Activated T-helper 9 cell treated with anti-CD3 and anti-CD28 coated beads, Interleukin-2, amount 50 U/mL, for 16 hours (primary cell): ENCODE measurements around the gene PPP1R14C.

Experiments used
- DNase-seq: peaks from one replicate; pipeline ENCODE4 v3.0.0-alpha.2; 2020; ENCODE audit warnings: low read depth

PPP1R14C gene

DNA sequence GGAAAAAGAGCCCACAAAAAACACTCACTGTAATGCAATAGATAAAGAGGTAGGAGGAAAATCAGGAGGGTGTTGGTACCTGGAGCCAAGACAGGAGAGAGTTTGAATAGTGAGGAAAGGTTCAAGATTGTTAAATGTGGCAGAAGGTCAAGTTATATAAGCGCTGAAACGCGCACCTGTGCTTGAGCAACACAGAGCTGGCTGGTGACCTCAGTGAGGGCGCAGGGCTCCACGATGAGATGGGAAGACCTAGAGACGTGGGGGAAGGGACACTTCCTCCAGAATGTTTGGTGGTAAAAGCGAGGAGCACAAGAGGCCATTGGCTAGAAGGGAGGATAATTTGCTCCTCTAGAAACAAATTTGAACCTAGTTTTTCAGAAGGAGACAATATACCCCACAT is 4.2 kb upstream of the PPP1R14C start:
- no peak for DNase-seq

DNA sequence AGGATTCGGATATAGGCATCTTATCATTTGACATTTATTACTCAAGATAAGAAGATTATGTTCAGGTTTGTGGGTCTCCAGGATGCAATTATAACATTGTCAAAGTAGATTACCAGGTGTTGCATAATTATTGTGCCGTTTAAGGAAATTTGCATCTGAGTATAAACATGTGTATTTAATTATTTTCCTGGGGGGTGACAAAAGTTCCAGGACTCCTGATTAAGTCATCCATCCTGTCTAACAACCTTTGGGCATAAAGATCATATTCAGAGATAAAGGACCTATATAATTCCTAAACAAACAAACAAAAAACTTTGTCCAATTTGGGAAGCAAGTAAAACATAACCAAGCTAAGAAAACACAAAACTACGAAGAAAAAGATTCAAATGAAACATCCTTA is 3.3 kb upstream of the PPP1R14C start:
- no peak for DNase-seq

DNA sequence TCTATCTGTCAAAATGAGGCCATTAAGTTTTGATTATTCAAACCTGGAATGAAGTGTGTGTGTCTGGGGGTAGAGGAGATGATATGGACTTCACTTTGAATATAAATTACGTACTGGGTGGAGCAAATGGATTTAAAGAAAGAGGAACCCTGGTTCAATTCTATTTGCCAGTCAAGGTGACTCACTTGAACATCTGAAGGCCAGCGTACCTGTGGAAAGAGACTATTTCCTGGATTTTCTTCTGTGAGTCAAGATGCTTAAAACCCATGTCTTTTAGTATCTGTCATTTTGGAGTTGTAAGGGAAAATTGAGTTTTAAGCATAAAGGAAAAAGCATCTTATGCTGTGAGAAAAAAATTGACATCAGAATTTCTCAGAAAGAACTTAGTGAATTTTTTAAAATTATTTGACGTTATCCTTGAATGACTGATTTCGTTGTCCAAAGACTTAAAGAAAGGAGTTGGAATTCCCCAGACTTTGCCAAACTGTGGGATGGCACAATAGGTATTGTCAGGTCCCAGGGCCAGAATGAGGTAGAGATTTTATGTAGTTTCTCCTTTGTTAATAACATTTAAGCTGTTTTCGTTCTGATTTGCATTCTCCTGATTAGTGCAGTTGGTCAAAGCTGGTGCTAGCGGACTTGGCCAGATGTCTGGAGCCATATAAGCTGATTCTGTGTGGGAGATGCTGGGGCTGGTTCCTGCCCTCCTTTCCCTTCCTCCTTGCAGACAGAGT is 2.4 kb upstream of the PPP1R14C start:
- DNase-seq = no peak

DNA sequence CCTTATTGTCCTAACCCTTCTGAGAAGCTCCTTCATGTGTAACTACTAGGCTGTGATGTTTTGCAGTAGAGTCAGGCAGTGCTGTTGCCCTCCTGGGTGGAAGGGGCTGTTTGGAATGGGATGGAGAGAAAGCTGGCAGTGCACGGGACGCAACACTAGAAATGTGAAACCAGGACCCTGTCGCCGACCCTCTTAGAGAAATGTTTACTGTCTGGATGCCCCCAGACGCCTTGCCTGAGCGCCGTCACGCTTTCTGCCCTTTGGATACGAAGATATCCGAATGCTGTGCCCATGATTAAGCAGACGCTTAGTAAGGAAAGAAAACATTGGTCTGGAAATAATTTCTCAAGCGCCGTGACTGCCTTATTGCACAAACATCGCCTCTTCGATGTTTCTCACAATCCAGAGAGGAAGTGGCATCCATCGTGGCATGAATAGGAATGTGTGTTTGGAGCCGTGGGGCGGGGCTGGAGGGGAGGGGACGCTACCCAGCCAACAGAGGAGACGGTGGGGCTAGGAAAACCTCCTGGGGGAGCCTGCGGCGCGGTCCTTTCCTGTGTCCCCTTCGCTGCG is 661 bp upstream of the PPP1R14C start:
- no peak for DNase-seq

DNA sequence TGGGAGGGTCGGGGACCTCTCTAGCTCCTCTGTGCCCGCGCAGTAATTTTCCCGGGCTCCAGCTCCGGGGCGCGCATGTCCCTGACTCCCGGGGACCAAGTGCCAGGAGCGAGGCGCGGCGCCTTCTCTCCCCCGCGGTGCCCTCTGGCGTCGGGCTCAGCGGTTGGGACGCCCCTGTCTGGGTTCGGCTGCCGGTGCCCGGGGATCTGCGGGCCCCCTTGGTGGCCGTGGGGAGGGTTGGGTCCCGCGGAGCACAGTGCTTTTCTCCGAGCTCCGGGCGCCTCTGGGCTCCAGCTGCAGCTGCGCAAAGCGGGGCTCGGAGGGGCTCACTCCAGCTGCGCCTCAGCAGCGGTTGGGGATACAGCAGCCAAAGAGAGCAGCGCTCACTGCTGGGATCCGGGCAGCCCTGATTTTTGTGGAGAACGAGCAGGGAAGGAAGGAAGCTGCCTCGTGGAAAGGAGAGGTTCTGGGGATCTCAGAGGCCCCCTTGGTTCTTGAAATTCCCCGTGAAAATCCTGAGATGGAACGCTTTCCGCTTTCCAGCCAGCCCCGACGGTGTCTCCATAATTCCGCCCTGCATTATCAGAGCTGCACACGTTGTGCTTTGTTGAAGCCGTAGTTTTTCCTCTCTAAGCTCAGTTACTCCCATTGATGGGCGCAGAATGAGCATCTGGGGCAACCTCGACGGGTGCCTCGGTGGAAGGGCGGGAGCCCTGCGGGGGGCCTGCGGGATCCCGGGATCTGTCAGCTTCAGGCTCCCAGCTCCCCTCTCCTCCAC is 861 bp downstream of the PPP1R14C start:
- DNase-seq = no peak

DNA sequence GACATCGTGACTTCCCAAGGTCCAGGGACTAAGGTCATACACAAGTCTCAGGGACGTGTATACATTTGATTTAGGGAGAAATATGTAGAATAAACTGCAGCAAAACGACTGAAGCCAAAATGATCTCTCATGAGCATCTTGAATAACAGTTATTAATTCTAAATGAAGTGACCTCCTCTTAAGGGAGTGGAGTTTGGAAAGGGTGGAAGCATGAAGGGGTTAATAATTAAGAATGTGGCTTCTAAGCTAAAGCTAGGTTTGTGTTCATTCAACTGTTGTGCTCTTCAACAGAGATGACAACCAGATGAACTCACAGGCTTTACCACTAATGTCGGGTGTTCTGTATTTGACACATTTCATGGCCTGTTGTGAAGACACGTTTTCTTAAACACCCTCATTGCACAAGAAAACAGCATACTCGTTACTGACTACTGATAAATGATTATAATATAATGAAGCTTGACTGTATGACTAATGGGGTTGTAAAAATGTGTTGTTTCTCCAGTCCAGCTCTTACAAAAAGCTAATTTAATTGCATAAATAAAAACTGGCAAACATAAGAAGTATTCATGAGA is 1.5 kb downstream of the PPP1R14C start:
- no peak for DNase-seq

DNA sequence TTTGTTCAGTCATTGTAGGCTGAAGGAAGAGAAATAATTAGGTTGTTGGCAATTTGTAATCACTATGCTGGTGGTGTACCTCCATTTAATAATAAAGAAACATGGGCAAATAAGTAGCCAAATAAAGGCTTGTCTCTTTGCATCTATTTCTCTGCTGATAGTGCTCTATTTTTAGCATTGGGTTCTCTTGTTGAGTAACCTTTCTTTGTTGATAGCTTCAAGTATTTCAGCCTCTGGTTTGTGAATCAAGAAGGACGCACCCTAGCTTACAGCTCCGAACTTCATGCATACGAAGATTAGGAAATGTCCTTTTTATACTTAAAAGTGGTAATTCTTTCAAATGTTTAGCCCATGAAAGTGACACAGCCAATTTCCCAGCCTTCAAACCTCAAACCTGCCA is 2.6 kb downstream of the PPP1R14C start:
- DNase-seq = no peak

DNA sequence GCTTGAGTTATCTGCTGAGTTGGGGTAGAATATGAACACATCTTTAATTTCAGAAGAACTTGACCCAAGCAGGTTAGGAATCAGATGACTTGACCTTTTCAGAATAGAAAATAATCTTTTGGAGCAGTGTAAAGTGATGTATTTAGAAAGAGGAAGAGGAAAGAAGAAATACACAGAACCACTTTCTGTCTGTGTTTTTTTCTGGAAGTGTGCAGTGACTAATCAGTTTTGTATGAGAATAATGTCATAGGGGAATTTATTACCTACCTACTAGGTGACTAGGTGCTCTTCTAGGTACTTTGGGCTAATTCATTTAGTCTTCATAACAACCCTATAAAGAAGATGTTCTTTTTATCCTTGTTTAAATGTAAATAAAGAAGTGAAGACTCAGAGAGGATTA is 3.0 kb downstream of the PPP1R14C start:
- DNase-seq = no peak

DNA sequence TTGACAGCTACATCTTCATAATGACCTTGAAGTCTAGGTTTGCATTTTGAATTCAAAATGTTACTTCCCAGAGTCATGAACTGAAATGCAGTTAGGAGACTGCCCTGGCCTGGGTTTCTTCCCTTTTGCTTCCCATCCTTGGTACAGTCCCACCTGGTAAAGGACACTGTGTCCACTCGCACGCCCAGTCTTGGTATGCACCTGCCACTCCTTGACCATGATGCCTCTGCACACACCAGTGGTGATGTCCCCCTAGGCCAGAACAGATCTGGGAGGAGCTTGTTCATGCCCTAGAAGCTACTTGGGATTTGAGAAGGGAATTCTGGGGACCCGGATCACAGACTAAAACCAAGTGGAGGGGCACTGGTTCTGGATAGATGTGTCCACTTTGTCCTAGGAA is 3.6 kb downstream of the PPP1R14C start:
- DNase-seq = no peak

DNA sequence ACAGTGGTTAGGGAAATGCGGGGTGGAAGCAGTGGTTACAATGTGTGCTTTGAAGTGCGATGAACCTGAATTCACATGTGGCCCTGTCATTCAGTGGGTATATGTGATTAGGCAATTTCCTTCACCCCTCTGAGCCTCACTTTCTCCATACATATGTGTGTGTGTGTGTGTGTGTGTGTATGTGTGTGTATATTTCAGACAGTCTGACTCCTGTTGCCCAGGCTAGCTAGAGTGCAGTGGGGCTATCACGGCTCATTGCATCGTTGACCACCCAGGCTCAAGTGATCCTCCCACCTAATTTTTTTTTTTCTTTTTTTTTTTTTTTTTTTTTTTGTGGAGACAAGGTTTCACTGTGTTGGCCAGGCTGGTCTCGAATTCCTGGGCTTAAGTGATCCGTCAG is 6.3 kb downstream of the PPP1R14C start:
- DNase-seq = no peak

DNA sequence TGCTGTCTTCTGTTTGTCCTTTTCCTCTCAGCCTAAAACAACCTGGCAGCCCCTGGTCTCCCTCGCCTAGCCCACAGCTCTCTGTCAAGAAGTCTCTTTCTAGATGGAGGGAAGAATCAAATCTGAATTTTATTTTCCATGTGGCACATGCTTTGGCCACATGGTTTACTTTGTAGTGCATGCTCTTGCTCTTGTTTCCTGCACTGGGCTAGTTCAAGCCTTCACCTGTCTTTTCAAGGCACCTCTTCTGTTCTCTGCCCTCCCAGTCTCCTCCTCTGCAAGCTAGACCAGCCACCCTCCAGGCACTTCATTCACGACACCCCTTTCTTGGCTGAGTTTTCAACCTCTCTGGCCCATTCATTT is 7.6 kb downstream of the PPP1R14C start:
- DNase-seq = no peak

DNA sequence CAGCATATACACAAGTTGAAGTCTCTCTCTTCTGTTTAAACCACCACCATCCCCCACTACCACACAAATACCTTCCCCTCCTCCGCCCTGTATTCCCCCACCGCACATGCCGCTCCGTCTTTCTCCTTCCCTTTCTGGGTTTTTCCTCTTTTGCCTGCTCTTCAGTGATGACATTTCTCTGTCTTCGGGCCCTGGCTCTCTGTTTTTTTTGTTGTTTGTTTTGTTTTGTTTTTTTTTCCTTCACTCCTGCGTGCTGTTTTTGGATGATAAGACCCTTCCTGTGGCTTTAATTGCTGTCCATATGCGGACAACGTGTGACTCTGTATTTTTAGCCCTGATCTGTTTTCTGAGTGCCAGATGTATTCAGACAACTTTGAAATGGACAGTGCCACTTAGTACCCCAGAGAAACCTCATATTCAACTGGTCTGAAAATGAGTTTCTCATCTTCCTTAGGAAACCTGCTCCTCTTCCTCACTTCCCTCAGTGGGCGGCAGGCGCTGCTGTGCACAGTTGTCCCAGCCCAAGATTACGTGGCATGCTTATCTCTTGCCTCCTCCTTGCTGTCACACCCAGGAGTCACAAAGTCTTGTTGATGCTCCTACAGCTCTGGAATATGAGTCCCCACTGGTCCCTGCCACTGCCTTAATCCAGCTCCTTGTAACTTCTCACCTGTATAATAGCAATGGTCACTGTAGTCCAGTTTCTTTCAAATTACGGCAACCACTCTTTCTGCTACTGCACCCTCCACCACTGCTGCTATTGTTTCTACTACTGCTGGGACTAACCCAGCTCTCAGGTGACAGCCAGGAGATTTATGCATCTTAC is 8.2 kb downstream of the PPP1R14C start:
- no peak for DNase-seq

DNA sequence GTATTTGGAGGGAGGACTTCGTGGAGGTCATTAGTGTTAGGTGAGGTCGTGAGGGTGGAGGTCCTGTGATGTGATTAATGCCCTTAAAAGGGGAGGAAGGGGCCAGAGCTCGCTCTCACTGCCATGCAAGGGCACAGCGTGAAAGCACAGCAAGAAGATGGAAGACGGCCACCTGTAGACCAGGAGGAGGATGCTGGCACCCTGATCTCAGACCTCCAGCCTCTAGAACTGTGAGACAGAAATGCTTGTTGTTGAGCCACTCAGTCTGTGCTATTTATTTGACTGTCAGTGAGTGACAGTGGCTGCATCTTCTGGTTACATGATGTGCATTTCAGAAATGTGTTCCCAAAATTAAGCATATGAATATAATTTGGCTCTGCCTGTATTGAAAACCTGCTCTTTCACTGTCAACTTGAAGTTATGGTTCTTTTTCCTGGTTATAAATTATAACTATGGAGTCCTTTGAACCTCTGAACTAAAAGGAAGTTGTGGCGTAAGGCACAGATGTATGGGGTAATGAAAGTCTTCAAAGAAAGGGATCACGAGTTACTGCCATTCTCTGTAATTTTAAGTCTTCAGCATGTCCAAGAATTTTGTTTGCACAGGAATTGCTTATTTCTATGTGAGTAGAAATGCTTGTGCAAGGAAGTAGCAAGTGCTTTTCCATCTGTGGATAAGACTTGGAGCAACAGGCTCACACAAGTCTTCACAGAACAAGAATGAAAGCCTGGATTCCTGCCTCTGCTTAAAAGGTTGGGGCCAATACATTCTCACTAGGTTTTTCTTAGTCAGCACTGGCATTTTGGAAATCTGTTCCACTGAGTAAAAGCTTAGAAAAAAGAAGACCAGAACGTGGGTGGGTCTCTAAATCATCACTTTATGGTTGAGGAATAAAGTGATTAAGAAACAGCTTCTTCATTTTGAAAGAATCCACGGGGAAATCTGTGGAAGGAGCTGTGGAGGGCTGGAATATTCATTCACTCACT is 10.3 kb downstream of the PPP1R14C start:
- no peak for DNase-seq

DNA sequence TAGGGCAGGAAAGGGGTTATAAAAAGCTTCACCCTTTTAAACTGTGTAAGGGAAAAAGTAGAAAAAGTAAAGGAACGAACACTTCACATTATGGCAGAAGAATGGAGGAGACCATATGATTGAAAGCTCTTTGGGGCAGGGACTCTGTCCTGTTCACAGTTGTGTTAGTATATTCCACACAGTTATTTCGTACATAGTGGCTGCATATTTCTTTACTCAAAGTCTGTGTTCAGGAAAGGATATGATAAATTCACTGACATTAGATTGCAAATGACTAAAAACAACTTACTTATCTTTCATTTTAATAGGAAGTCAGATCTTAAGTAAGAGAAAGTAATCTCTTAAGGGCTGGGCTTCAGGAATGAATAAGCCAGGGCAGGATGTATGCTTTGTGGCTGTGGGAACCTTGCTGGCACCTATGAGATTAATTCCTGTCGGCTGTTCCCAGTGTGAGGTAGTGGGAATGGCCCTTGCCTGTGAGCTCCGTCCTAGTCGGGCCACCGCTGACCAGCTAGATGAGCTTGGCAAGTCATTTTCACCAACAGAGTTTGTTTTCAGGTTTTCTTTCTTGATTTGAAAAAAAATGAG is 11.2 kb downstream of the PPP1R14C start:
- DNase-seq = no peak

DNA sequence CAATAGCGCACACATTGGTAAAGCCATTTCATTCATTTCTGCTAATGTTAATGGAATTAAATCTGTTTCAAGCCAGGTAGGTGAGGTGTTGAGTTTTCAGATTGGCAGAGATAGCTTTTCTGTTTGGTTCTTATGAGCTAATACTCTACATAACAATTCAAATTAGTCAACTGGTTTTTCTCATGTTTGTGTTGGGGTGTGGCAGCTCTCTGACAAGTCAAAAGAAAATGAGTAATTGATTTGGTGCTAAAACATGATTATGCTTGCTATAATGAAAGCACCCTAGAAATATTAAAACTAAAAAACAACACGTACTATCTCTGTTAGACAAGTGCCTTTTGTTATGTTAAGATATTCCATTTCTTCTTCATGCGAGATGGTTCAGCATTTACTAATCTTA is 13.6 kb downstream of the PPP1R14C start:
- no peak for DNase-seq

DNA sequence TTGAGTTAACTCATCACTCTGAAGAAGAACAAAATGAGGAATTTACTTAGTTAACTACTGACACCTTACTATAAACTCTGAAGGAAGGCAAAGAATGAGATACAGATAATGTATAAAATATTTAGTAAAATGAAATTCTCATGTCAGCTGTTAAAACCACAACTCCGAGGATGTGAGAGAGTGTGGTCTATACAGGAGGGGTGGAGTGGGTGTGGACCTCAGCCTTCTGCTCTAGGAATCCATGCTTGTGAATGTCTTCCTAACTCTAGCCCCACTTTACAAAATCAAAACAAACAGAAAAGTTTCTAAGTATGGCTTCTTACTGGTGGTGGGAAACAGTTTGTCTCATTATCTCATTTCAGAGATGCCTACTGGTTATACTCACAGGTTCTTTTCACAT is 14.2 kb downstream of the PPP1R14C start:
- DNase-seq = no peak

DNA sequence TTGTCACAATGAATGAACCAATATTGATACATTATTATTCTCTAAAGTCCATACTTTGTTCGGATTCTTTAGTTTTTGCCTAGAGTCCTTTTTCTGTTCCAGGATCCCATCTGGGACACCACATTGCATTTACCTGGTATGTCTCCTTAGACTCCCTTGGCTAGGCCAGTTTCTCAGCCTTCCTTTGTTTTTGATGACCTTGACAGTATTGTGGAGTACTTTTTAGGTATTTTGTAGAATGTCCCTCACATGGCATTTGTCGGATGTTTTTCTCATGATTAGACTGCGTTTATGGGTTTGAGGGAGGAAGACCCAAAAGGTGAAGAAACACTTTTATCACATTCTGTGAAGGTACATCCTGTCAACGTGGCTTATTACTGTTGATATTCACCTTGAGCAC is 16.9 kb downstream of the PPP1R14C start:
- no peak for DNase-seq

DNA sequence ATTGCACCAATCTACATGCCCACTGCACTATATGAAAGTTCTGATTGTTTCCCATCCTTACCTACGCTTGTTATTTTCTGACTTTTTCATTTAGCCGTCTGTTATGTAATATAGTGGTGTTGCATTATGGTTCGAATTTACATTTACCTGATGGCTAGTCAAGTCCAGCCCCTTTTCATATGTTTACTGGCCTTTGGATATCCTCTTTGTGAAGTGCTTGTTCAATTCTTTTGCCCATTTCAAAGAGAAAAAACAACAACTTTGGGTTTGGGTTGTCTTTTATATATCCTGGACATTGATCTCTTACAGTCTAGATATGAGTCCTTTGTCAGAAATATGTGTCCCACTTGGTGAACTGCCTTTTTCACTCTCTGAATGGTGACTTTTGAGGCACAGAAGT is 21.1 kb downstream of the PPP1R14C start:
- no peak for DNase-seq

DNA sequence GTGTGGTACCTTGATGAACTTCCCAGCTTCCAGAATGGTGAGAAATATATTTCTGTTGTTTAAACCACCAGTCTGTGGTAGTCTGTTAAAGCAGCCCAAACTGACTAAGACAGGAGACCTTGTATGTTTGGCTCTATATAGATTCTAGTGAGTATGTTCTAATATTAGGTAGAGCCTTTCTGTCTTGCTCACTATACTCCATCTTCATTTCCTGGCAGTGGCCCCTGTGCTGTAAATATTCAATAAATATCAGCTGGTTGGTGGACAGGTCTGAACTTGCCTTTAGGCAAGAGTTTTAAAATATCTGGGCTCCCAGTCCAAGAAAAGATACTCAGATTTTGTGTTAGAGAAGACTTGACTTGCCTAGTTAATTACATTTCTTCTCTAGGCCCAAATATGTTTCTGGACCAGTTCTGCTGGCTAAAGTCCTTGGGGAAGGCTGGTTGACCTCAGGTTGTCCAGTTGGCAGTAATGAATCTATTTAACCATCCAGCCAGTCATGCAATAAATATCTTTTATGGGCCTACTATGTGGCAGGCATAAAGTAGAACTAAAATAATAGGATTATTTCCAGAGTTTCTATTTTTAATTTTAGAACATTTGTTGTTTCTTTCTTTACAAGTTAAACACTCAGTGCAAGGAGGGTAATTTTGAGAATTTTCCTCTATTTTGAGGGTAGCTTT is 22.3 kb downstream of the PPP1R14C start:
- no peak for DNase-seq

DNA sequence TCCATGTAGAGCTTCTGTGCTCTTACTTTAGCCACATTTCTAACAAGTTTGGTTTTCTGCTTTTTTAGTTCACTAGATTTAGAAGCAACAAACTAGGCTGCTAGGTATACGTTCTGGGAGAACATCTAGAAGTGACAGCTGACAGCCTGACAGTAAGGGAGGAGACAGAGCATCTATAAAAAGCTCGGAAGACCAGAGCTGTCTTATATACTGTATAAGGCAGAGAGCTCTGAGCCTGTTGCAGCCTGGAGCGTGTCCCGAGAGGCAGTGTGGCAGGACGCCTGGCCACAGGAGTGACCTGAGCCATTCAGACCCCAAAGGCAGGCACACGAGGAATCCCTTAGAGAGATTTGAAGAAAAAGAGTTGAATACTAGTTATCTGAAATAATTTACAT is 24.6 kb downstream of the PPP1R14C start:
- DNase-seq = no peak
